MCF 10A (cell line): ENCODE measurements around the gene RERG. TPM values are rescaled to one million over a fixed set of nuclear protein-coding genes. Genes with fewer than 3 reads are reported as not detected.
A peak's percentile ranks its signal among the peaks of the same experiment; 100 is the strongest.

Experiments
- BruUV-seq: library from RNA; stranded (reverse); fragments of 400-500 nt; replicated peaks from 2 replicates; lab custom pipeline; 2021; lab: Mats Ljungman, UMichigan
- CTCF ChIA-PET: fragments of 300-600 bp; sonication (Branson Sonifier 250); formaldehyde crosslinking; extraction: SDS; loops from one replicate; lab custom pipeline; 2021; ENCODE audit warnings: antibody characterized with exemption, inconsistent platforms; lab: Yijun Ruan, JAX
- POLR2A ChIA-PET: fragments of 300-600, 350-650 bp; sonication (Branson Sonifier 250); formaldehyde crosslinking; extraction: SDS; loops from one replicate; lab custom pipeline; 2020; ENCODE audit warnings: antibody characterized with exemption, inconsistent platforms; lab: Yijun Ruan, JAX
- DNase-seq: peaks from one replicate; pipeline ENCODE4 v3.0.0-alpha.2; 2018; ENCODE audit not compliant: unreplicated experiment
- H3K27ac Mint-ChIP-seq: one replicate; pipeline ENCODE4 v1.8.0; 2022; ENCODE audit warnings: mild to moderate bottlenecking, low read depth, mixed read lengths; ENCODE audit not compliant: unreplicated experiment
- H3K27me3 Mint-ChIP-seq: one replicate; pipeline ENCODE4 v1.8.0; 2022; ENCODE audit warnings: mixed read lengths; ENCODE audit not compliant: insufficient read depth, unreplicated experiment
- H3K36me3 Mint-ChIP-seq: one replicate; pipeline ENCODE4 v1.8.0; 2022; ENCODE audit warnings: mild to moderate bottlenecking, moderate library complexity, mixed read lengths; ENCODE audit not compliant: insufficient read depth, unreplicated experiment
- H3K4me1 Mint-ChIP-seq: one replicate; pipeline ENCODE4 v1.8.0; 2022; ENCODE audit warnings: mixed read lengths; ENCODE audit not compliant: insufficient read depth, unreplicated experiment
- H3K4me3 Mint-ChIP-seq: one replicate; pipeline ENCODE4 v1.8.0; 2022; ENCODE audit warnings: mild to moderate bottlenecking, moderate library complexity, mixed read lengths; ENCODE audit not compliant: unreplicated experiment
- H3K9me3 Mint-ChIP-seq: one replicate; pipeline ENCODE4 v1.8.0; 2022; ENCODE audit warnings: mixed read lengths; ENCODE audit not compliant: unreplicated experiment
- CTCF ChIP-seq: fragments of 200-600 bp; IDR thresholded peaks from one replicate; pipeline ENCODE4 v1.8.0; 2022; ENCODE audit warnings: antibody characterized with exemption, mild to moderate bottlenecking; ENCODE audit not compliant: unreplicated experiment
- intact Hi-C: fragments of 100-400 bp; cut with micrococcal nuclease; formaldehyde crosslinking; loops from 2 replicates; pipeline ENCODE4 v1.14.1; 2022
- total RNA-seq: library from RNA; stranded (reverse); gene quantifications from 2 replicates; pipeline ENCODE4 v1.2.3, GENCODE V29; 2022

The RERG gene
- total RNA-seq, 1 experiment from 2014 or later, result 16.5 TPM

GRCh38 chr12:15216036-15216889, 5.0 kb downstream of the RERG start:
- CTCF ChIA-PET, result interaction anchor here (0.7 to 1.8 kb wide), 9 partner anchors 36 to 367 kb away, joined by 3 to 7 read pairs (median 4); no protein-coding TSS in a partner anchor
- Mint-ChIP-seq H3K36me3 (peaks cover 6% of the 10 kb centered on the region), H3K27me3 (no peaks in the 10 kb centered on the region), H3K9me3 (no peaks in the 10 kb centered on the region), H3K27ac (peak overlapping the region; percentile 72), H3K4me1 (peaks cover 38% of the 10 kb centered on the region), H3K4me3 (peak overlapping the region; percentile 5)
- POLR2A ChIA-PET, result interaction anchor here (0.7 to 2.1 kb wide), 7 partner anchors 8 to 394 kb away, joined by 3 to 10 read pairs (median 3); no protein-coding TSS in a partner anchor
- no TSS peak for BruUV-seq
- TF ChIP-seq CTCF, result no peak
- intact Hi-C loops, result loop anchor here (1.0 kb wide), 1 partner anchor 20 kb away; no protein-coding TSS in a partner anchor
- DNase-seq, result peak; percentile 26

GRCh38 chr12:15214851-15215601, 6.2 kb downstream of the RERG start:
- Mint-ChIP-seq H3K36me3 (peaks cover 6% of the 10 kb centered on the region), H3K9me3 (no peaks in the 10 kb centered on the region), H3K27ac (no peak overlapping the region), H3K4me3 (no peak overlapping the region), H3K4me1 (peaks cover 43% of the 10 kb centered on the region), H3K27me3 (no peaks in the 10 kb centered on the region)
- TF ChIP-seq CTCF, result no peak
- BruUV-seq, result no TSS peak
- ChIA-PET CTCF (interaction anchor here (0.7 to 2.4 kb wide), 9 partner anchors 35 to 65 kb away, joined by 3 to 11 read pairs (median 4); no protein-coding TSS in a partner anchor), POLR2A (interaction anchor here (1.0 to 2.1 kb wide), 4 partner anchors 15 to 61 kb away, joined by 3 to 10 read pairs (median 4); no protein-coding TSS in a partner anchor)
- DNase-seq, result no peak
- intact Hi-C loops, result no loop called here

GRCh38 chr12:15212930-15213329, 8.3 kb downstream of the RERG start:
- POLR2A ChIA-PET, result interaction anchor here (0.7 to 1.3 kb wide), 2 partner anchors 17 to 442 kb away, joined by 3 to 4 read pairs; a partner anchor contains a TSS
- Mint-ChIP-seq H3K36me3 (no peaks in the 10 kb centered on the region), H3K9me3 (no peaks in the 10 kb centered on the region), H3K27ac (no peak overlapping the region), H3K4me3 (no peak overlapping the region), H3K27me3 (no peaks in the 10 kb centered on the region), H3K4me1 (peaks cover 45% of the 10 kb centered on the region)
- CTCF ChIA-PET, result interaction anchor here (2.3 to 2.9 kb wide), 3 partner anchors 9 to 63 kb away, joined by 5 to 23 read pairs (median 11); partner anchors contain the start of gene RERG
- no TSS peak for BruUV-seq
- TF ChIP-seq CTCF, result no peak
- no peak for DNase-seq
- intact Hi-C loops, result no loop called here
